Measurements from ENCODE around the gene MRPL24.

MRPL24 gene

DNA sequence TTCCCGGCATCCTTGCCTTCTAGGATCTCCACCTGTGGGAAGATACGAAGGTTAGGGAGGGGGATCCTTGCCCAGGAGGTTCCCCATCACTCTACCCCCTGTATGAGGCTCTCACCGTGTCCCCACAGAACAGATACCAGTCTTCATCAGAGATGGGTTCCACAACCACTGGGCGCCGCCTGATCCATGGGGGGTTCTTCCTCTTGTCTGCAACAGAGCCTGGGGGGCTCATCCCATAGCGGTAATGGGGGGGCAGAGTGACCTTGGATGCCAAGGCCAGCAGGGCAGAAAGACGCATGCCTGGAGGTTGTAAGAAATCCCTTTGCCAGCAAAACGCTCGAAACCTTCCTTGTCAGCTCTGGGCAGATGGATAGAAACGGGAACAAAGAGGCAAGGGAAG is 2.5 kb downstream of the MRPL24 start:
- no peak for DNase-seq (ENCODE audit: low read depth)
- no peak overlapping the region for H3K4me3 ChIP-seq (ENCODE audit: control insufficient read depth, low read depth, low read length)
- TF ChIP-seq, protein P1, sequence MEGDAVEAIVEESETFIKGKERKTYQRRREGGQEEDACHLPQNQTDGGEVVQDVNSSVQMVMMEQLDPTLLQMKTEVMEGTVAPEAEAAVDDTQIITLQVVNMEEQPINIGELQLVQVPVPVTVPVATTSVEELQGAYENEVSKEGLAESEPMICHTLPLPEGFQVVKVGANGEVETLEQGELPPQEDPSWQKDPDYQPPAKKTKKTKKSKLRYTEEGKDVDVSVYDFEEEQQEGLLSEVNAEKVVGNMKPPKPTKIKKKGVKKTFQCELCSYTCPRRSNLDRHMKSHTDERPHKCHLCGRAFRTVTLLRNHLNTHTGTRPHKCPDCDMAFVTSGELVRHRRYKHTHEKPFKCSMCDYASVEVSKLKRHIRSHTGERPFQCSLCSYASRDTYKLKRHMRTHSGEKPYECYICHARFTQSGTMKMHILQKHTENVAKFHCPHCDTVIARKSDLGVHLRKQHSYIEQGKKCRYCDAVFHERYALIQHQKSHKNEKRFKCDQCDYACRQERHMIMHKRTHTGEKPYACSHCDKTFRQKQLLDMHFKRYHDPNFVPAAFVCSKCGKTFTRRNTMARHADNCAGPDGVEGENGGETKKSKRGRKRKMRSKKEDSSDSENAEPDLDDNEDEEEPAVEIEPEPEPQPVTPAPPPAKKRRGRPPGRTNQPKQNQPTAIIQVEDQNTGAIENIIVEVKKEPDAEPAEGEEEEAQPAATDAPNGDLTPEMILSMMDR (IDR thresholded peaks at IDR 0.05; ENCODE audit: control insufficient read depth, insufficient read depth, low read depth, low read length, missing control alignments), result no peak

DNA sequence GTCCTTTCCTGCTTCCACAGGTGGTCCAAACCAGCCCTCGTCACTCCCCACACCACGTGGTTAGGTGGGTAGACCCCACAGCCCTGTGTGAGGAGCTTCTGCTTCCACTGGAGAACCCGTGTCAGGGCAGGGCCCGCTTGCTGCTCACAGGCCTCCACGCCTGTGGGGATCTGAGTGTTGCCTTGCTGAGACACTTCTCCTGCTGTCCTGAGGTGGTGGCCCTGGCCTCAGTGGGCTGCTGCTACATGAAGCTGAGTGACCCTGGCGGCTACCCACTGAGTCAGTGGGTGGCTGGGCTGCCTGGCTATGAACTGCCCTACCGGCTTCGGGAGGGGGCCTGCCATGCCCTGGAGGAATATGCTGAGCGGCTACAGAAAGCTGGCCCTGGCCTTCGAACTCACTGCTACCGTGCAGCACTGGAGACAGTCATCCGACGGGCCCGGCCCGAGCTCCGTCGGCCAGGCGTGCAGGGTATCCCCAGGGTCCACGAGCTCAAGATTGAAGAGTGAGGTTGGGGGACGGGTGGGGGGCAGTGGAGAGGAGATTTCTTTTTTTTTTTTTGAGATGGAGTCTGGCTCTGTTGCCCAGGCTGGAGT is 6.8 kb downstream of the MRPL24 start:
- DNase-seq (ENCODE audit: low read depth), result no peak
- TF ChIP-seq, protein P1 (IDR thresholded peaks at IDR 0.05; ENCODE audit: control insufficient read depth, insufficient read depth, low read depth, low read length, missing control alignments), result no peak
- no peak overlapping the region for H3K4me3 ChIP-seq (ENCODE audit: control insufficient read depth, low read depth, low read length)

DNA sequence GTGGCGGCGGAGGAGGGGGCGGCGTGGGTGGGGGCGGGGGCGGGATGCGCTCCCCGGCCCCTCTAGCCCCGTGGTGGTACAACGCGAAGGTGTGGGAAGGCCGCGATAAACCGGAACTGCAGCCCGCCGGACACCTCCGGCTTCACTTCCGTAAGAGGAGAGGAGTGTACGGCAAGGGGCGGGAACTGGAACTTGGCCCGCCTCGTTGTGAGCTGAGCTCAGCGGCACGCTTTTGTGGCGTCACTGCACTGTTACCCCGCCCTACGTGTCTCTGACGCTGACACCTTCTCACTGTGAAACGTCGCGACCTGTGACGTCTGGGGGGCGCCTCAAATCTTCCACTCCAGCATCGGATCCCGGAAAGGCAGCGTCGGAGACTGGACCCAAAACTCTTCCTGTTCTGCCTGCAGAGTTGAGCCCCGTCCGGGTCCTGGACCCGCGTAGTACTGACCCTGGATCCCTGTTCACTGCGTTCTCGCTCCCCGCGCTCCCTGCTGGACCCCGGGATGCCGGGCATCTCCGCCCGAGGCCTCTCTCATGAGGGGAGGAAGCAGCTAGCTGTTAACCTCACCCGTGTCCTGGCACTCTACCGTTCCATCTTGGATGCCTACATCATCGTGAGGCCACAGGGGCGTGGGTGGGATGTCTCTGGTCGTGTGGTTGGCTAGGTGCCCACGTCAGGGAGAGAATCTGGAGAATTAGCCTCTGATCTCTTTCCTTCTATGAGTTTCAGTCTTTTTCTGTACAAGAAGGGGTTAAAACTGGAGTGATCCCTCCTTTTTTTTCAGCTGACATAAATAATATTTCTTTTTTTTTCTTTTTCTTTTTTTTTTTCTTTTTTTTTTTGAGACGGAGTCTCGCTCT is 12.1 kb downstream of the MRPL24 start, which contains the start of gene ISG20L2:
ISG20L2 (minus strand) TSS at position 168 of the 864 bp plus-strand sequence. CDS start 1,114 bp downstream, outside the sequence.
- TF ChIP-seq, protein P1 (IDR thresholded peaks at IDR 0.05; ENCODE audit: control insufficient read depth, insufficient read depth, low read depth, low read length, missing control alignments), result no peak
- DNase-seq (ENCODE audit: low read depth), result peak; percentile 91
- H3K4me3 ChIP-seq (ENCODE audit: control insufficient read depth, low read depth, low read length), result peak within 1 kb of the TSS; percentile 91

DNA sequence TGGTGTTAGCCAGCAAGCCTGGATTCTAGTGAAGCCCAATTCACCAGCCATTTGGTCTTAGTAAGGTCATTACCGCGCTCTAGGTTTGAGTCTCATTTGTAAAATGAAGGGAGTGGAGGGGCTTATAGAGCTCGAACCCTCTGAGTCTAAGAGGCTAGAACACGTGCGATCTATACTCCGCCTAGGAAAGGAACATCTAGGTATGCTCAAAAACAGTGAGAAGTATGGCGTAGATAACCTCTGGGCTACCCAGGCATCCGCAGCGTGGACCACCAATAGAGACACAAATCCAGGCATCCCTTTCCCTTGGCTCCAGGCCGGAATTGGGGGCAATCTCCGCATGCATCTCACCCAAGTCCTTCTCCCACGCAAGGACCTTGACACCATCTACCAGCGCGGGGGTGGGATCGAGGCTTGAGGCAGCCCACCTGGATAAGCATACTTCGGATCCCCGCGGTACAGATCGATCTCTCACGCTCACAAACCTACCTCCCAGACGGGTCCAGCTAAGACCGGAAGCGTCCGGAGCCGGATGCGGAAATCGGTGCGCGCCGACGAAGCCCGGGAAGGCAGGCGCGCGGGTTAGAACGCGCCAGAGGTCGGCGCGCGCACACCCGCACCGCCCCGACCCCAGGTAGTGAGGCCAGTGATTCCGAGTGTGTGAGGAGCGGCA is 12.8 kb downstream of the MRPL24 start, which contains the start of gene METTL25B:
METTL25B (plus strand) TSS at position 544 of the 673 bp plus-strand sequence. CDS start 636 bp downstream, outside the sequence.
- peak within 1 kb of the TSS; percentile 91 for H3K4me3 ChIP-seq (ENCODE audit: control insufficient read depth, low read depth, low read length)
- DNase-seq (ENCODE audit: low read depth), result no peak
- TF ChIP-seq, protein P1 (IDR thresholded peaks at IDR 0.05; ENCODE audit: control insufficient read depth, insufficient read depth, low read depth, low read length, missing control alignments), result no peak

- DNase-seq (ENCODE audit: low read depth), result no peak
- peak overlapping the region; percentile 91 for H3K4me3 ChIP-seq (ENCODE audit: control insufficient read depth, low read depth, low read length)
- TF ChIP-seq, protein P1 (IDR thresholded peaks at IDR 0.05; ENCODE audit: control insufficient read depth, insufficient read depth, low read depth, low read length, missing control alignments), result no peak
Measured at GRCh38 chr1:156727492-156727891, 13.4 kb downstream of the MRPL24 start.

GRCh38 chr1:156726549-156727226 is 14.2 kb downstream of the MRPL24 start:
- TF ChIP-seq, protein P1 (IDR thresholded peaks at IDR 0.05; ENCODE audit: control insufficient read depth, insufficient read depth, low read depth, low read length, missing control alignments), result peak; percentile 69
- DNase-seq (ENCODE audit: low read depth), result no peak
- peak overlapping the region; percentile 91 for H3K4me3 ChIP-seq (ENCODE audit: control insufficient read depth, low read depth, low read length)
